NCI-H510A (cell line): ENCODE measurements around the gene PEX13.

Source experiments
- DNase-seq: peaks from one replicate; lab custom pipeline; 2025; lab: John Stamatoyannopoulos, UW

The PEX13 gene

GRCh38 chr2:61074100-61074499 is 56.6 kb downstream of the PEX13 start:
- DNase-seq = no peak

GRCh38 chr2:61085883-61086282 is 68.4 kb downstream of the PEX13 start:
- DNase-seq = no peak

GRCh38 chr2:61089797-61090196 is 72.3 kb downstream of the PEX13 start:
- DNase-seq = no peak

GRCh38 chr2:61090386-61090921 is 72.9 kb downstream of the PEX13 start:
- no peak for DNase-seq

DNA sequence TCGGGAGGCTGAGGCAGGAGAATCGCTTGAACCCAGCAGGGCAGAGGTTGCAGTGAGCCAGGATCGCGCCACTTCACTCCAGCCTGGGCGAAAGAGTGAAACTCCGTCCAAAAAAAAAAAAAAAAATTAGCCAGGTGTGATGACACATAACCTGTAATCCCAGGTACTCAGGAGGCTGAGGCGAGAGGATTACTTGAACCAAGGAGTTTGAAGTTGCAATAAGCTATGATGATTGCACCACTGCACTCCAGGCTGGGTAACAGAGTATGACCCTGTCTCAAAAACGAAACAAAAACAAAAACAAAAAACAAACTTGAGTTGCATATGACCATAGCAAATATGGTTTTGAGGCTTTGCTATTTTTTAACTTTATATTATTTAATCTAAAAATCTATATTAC is 74.0 kb downstream of the PEX13 start:
- DNase-seq = no peak

GRCh38 chr2:61096438-61096837 is 78.9 kb downstream of the PEX13 start:
- DNase-seq = no peak

DNA sequence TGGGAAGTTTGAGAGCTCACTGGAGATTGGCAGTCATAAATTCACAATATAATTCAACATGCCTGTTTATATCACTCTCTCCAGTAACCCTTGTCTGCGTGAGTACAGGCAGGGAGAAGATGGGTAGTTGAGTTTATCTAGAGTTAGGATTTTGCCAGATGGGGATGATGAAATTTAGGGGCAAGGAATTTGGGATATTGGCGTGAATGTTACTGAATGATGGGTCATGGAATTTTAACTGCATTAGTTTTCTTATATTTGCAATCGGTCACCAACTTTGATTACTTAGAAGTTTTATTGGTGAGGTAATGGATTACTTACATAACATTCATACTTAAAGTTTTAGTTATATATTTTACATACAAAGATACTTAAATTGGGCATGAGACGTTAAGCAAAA is 83.3 kb downstream of the PEX13 start:
- DNase-seq = no peak
